ENCODE results near the gene BNIP5. TPM values are rescaled to one million over a fixed set of nuclear protein-coding genes. Genes with fewer than 3 reads are reported as not detected.

The BNIP5 gene
- total RNA-seq, 6 experiments from 2014 or later: not detected

GRCh38 chr6:36273802-36274514 is 62.7 kb downstream of the BNIP5 start:
- Mint-ChIP-seq H3K4me3 (no peak overlapping the region), H3K9me3 (no peaks in the 10 kb centered on the region), H3K36me3 (ENCODE audit: low read depth) (no peaks in the 10 kb centered on the region), H3K27ac (no peak overlapping the region), H3K4me1 (ENCODE audit: low read depth) (no peaks in the 10 kb centered on the region), H3K27me3 (ENCODE audit: insufficient read depth) (peaks cover 60% of the 10 kb centered on the region)
- TF ChIP-seq CTCF (IDR thresholded peaks at IDR 0.05): no peak
- DNase-seq: no peak

- H3K27me3 Mint-ChIP-seq (ENCODE audit: insufficient read depth): peaks cover 58% of the 10 kb centered on the region
These were observed 63.6 kb downstream of the BNIP5 start for GRCh38 chr6:36273067-36273466.

DNA sequence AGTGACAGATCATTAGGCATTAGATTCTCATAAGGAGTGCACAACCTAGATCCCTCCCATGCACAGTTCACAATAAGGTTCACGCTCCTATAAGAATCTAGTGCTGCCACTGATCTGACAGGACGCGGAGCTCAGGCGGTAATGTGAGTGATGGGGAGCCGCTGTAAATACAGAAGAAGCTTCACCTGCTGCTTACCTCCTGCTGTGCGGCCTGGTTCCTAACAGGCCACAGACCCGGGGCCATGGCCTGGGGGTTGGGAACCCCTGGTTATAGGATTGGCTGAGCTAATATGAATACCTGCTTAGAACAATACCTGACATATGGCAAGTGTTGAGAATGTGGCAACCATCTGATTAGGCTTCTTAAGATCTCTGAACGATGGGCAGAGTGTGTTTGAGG is 64.5 kb downstream of the BNIP5 start:
- Mint-ChIP-seq H3K4me1 (ENCODE audit: low read depth) (peaks cover 12% of the 10 kb centered on the region), H3K9me3 (no peaks in the 10 kb centered on the region), H3K36me3 (ENCODE audit: low read depth) (no peaks in the 10 kb centered on the region), H3K27ac (no peak overlapping the region), H3K27me3 (ENCODE audit: insufficient read depth) (peaks cover 55% of the 10 kb centered on the region), H3K4me3 (no peak overlapping the region)
- DNase-seq: no peak
- TF ChIP-seq CTCF (IDR thresholded peaks at IDR 0.05): no peak

More at GRCh38 chr6:36273067-36273466, 63.6 kb downstream of the BNIP5 start:
- no peak overlapping the region for H3K27ac Mint-ChIP-seq
- DNase-seq: no peak
- no peak overlapping the region for H3K4me3 Mint-ChIP-seq
- H3K4me1 Mint-ChIP-seq (ENCODE audit: low read depth): peaks cover 6% of the 10 kb centered on the region
- no peaks in the 10 kb centered on the region for H3K9me3 Mint-ChIP-seq
- no peaks in the 10 kb centered on the region for H3K36me3 Mint-ChIP-seq (ENCODE audit: low read depth)
- no peak for TF ChIP-seq CTCF (IDR thresholded peaks at IDR 0.05)

DNA sequence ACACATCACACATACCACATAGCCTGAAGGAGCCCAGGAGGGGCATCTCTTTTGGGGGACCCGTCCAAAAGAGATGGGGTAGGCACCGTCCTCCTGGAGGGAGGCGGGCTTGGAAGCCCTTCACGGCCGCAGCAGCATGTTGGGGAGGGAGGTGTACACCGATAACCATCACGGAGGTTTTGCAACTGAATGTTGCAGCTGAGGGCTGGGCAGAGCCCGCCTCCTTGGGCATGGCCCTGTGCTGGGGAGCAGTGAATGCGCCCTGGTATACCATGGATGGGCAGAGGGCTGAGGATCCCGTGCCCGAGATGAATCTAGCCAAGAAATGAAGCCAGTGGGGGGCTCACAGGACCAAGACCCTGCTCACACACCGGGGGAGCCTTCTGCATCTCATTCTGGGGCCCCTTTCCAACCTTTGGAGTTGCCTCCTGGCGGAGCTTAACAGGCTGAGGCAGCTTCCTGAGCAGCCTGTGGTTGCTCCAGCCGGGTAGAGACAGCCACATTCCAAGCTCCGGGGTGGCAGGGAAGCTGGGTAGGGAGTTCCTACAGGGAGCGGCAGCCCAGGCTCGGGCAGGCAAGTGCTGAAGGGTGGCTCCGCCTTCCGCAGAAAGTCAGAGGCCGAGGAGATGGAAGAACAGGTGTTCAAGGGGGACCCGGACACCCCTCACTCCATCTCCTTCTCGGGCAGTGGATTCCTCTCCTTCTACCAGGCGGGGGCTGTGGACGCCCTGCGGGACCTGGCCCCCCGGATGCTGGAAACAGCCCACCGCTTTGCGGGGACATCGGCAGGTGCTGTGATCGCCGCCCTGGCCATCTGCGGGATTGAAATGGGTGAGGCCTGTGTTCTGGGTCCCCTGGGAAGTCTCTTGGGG is 66.6 kb downstream of the BNIP5 start, which contains the start of gene PNPLA1:
Gene PNPLA1 (plus strand): TSS at position 227 of the 872 bp plus-strand sequence. CDS start 400 bp downstream, at position 627.
- no peak for TF ChIP-seq CTCF (IDR thresholded peaks at IDR 0.05)
- Mint-ChIP-seq H3K4me3 (no peak within 1 kb of the TSS), H3K4me1 (ENCODE audit: low read depth) (peaks cover 12% of the 10 kb centered on the region), H3K27me3 (ENCODE audit: insufficient read depth) (peaks cover 44% of the 10 kb centered on the region), H3K36me3 (ENCODE audit: low read depth) (no peaks in the 10 kb centered on the region), H3K27ac (no peak within 1 kb of the TSS), H3K9me3 (peaks cover 7% of the 10 kb centered on the region)
- no peak for DNase-seq

- no peaks in the 10 kb centered on the region for H3K36me3 Mint-ChIP-seq (ENCODE audit: low read depth)
- H3K9me3 Mint-ChIP-seq: peaks cover 7% of the 10 kb centered on the region
- no peak overlapping the region for H3K27ac Mint-ChIP-seq
- H3K27me3 Mint-ChIP-seq (ENCODE audit: insufficient read depth): peaks cover 33% of the 10 kb centered on the region
- DNase-seq: no peak
- peaks cover 12% of the 10 kb centered on the region for H3K4me1 Mint-ChIP-seq (ENCODE audit: low read depth)
- no peak for TF ChIP-seq CTCF (IDR thresholded peaks at IDR 0.05)
- no peak overlapping the region for H3K4me3 Mint-ChIP-seq
These were observed 68.0 kb downstream of the BNIP5 start for GRCh38 chr6:36268478-36269275.
